SU-DHL-6 (cell line): Measurements from ENCODE around the gene TESPA1.

ENCODE experiments used
- H2AFZ ChIP-seq: fragments of 200-600 bp; sonication (generic); 2 replicates; pipeline ENCODE4 v1.6.1; 2014; ENCODE audit warnings: low read depth, mild to moderate bottlenecking, moderate library complexity, mixed read lengths, antibody characterized with exemption, low read length; ENCODE audit not compliant: severe bottlenecking
- H3F3A ChIP-seq: fragments of 200-600 bp; shearing (Covaris generic); 2 replicates; pipeline ENCODE4 v1.6.0; 2016; ENCODE audit warnings: antibody characterized with exemption, mild to moderate bottlenecking; ENCODE audit not compliant: insufficient read depth
- H3K27ac ChIP-seq: fragments of 200-600 bp; sonication (generic); 2 replicates; pipeline ENCODE4 v1.5.1; 2016; ENCODE audit warnings: low read depth, mild to moderate bottlenecking, low read length, moderate library complexity, mixed read lengths
- H3K27me3 ChIP-seq: fragments of 200-600 bp; sonication (generic), shearing (Covaris generic); 2 replicates; pipeline ENCODE4 v1.6.0; 2014; ENCODE audit warnings: mild to moderate bottlenecking, low read length
- H3K36me3 ChIP-seq: fragments of 200-600 bp; sonication (generic); 2 replicates; pipeline ENCODE4 v1.6.1; 2014; ENCODE audit warnings: mild to moderate bottlenecking, low read length, mixed read lengths
- H3K4me2 ChIP-seq: fragments of 300-600, 200-600 bp; shearing (Covaris generic), sonication (generic); 2 replicates; pipeline ENCODE4 v1.6.0; 2014; ENCODE audit warnings: low read length, low read depth, mild to moderate bottlenecking; ENCODE audit not compliant: poor library complexity, severe bottlenecking
- H3K4me3 ChIP-seq: fragments of 200-600 bp; sonication (generic); 2 replicates; pipeline ENCODE4 v1.5.1; 2014; ENCODE audit warnings: antibody characterized with exemption, low read length, mild to moderate bottlenecking, mixed read lengths; ENCODE audit not compliant: insufficient read depth, poor library complexity, severe bottlenecking
- H3K79me2 ChIP-seq: fragments of 200-600 bp; sonication (generic); 2 replicates; pipeline ENCODE4 v1.6.1; 2014; ENCODE audit warnings: mild to moderate bottlenecking, low read length, moderate library complexity; ENCODE audit not compliant: insufficient read depth
- H3K9ac ChIP-seq: fragments of 200-600 bp; sonication (generic); 2 replicates; pipeline ENCODE4 v1.7.0; 2014; ENCODE audit warnings: mild to moderate bottlenecking, low read length
- H3K9me2 ChIP-seq: fragments of 200-600 bp; sonication (generic); replicated peaks from 2 replicates; pipeline ENCODE4 v1.6.1; 2014; ENCODE audit warnings: low read length; ENCODE audit not compliant: insufficient read depth
- H3K9me3 ChIP-seq: fragments of 200-600 bp; sonication (generic); 2 replicates; pipeline ENCODE4 v1.6.1; 2014; ENCODE audit warnings: low read length, mixed read lengths; ENCODE audit not compliant: insufficient read depth
- H4K20me1 ChIP-seq: fragments of 200-600 bp; sonication (generic); 2 replicates; pipeline ENCODE4 v1.6.1; 2014; ENCODE audit warnings: low read depth, mild to moderate bottlenecking, antibody characterized with exemption, low read length, moderate library complexity, mixed read lengths
- EZH2phosphoT487 ChIP-seq: fragments of 200-600 bp; sonication (generic), shearing (Covaris generic); conservative IDR thresholded peaks from 2 replicates; pipeline ENCODE4 v1.6.1; 2018; ENCODE audit warnings: mild to moderate bottlenecking, antibody characterized with exemption, low read length, moderate library complexity, mixed read lengths
- TF ChIP-seq, protein P1 (sequence below): fragments of 200-600 bp; sonication (generic); IDR thresholded peaks from one replicate; pipeline ENCODE4 v1.5.1; 2017; ENCODE audit warnings: antibody characterized with exemption, mild to moderate bottlenecking, low read length, moderate library complexity; ENCODE audit not compliant: insufficient read depth, poor library complexity, severe bottlenecking

The TESPA1 gene

DNA sequence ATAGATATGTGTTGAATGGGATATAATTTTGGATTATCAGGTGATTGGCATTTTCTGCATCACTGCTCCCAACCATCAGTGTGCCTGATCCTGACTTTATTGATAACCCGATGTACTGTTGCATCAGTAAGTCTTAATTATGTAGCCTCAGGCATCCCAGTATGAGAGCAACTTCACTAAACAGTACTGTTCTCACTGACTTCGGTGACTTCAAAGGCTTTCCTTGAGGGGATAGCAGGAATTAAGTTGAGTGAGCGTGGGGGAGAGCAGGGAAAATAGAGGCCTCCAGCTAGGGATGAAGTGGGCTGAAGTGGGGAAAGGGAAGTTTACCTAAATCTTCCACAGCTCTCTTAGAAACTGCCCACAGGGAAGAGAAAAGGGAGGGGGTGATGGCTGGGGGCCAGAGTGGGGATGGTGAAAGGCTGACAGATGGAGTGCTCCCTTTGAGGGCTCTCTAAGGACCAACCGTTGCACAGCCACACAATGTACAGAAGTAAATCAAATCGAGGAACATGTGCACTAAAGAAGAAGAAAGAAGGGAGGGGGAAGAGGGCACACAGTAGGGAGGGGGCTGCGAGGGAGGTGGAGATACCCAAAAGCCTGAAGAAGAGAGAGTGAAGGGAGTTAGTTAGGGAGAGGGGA lies 24.5 kb upstream of the TESPA1 start:
- TF ChIP-seq EZH2phosphoT487: no peak
- TF ChIP-seq, protein P1, sequence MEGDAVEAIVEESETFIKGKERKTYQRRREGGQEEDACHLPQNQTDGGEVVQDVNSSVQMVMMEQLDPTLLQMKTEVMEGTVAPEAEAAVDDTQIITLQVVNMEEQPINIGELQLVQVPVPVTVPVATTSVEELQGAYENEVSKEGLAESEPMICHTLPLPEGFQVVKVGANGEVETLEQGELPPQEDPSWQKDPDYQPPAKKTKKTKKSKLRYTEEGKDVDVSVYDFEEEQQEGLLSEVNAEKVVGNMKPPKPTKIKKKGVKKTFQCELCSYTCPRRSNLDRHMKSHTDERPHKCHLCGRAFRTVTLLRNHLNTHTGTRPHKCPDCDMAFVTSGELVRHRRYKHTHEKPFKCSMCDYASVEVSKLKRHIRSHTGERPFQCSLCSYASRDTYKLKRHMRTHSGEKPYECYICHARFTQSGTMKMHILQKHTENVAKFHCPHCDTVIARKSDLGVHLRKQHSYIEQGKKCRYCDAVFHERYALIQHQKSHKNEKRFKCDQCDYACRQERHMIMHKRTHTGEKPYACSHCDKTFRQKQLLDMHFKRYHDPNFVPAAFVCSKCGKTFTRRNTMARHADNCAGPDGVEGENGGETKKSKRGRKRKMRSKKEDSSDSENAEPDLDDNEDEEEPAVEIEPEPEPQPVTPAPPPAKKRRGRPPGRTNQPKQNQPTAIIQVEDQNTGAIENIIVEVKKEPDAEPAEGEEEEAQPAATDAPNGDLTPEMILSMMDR: no peak
- no peaks in the 10 kb centered on the region for H3K79me2 ChIP-seq
- H3K4me3 ChIP-seq: no peak overlapping the region
- H3K27me3 ChIP-seq: no peaks in the 10 kb centered on the region
- no peaks in the 10 kb centered on the region for H3F3A ChIP-seq
- H4K20me1 ChIP-seq: no peaks in the 10 kb centered on the region
- H2AFZ ChIP-seq: no peak overlapping the region
- no peak overlapping the region for H3K4me2 ChIP-seq
- no peaks in the 10 kb centered on the region for H3K9me3 ChIP-seq
- H3K9me2 ChIP-seq: no peaks in the 10 kb centered on the region
- H3K27ac ChIP-seq: no peak overlapping the region
- H3K36me3 ChIP-seq: no peaks in the 10 kb centered on the region
- H3K9ac ChIP-seq: no peak overlapping the region

DNA sequence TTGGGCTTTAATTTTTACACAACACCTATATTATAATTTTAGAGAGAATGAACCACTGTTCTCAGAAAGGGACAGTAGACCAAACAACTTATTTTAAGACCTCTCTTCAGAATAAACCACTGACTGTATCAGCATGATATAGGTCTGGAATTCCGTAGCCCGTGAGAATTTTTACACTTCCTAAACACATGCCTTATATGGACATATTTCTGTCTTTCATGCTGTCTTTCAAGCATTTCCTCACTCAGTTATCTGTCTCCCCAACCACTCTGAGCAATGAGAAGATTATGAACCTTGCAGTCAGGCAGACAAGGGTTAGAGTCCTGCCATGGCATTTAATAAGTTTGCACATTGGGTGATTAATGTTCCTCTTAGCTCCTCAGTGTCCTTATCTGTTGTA lies 17.8 kb upstream of the TESPA1 start:
- H3K27me3 ChIP-seq: no peaks in the 10 kb centered on the region
- TF ChIP-seq, protein P1: no peak
- TF ChIP-seq EZH2phosphoT487: no peak
- no peak overlapping the region for H3K4me3 ChIP-seq
- H3K27ac ChIP-seq: no peak overlapping the region
- no peak overlapping the region for H3K4me2 ChIP-seq
- no peaks in the 10 kb centered on the region for H3F3A ChIP-seq
- no peak overlapping the region for H2AFZ ChIP-seq
- no peak overlapping the region for H3K9ac ChIP-seq
- H3K36me3 ChIP-seq: peaks cover 9% of the 10 kb centered on the region; the same call in 1 of the 2 replicates
- H3K9me2 ChIP-seq: no peaks in the 10 kb centered on the region
- no peaks in the 10 kb centered on the region for H3K79me2 ChIP-seq
- peaks cover 4% of the 10 kb centered on the region; the same call in 1 of the 2 replicates for H3K9me3 ChIP-seq
- no peaks in the 10 kb centered on the region for H4K20me1 ChIP-seq

- peak overlapping the region; percentile 5 for H3K4me2 ChIP-seq
Measured at GRCh38 chr12:55001198-55001868, 16.8 kb upstream of the TESPA1 start.

More at GRCh38 chr12:55001198-55001868, 16.8 kb upstream of the TESPA1 start:
- Histone ChIP-seq H3K79me2 (no peaks in the 10 kb centered on the region), H3K4me3 (no peak overlapping the region), H3F3A (no peaks in the 10 kb centered on the region), H3K9me2 (no peaks in the 10 kb centered on the region), H3K27me3 (no peaks in the 10 kb centered on the region), H3K36me3 (peaks cover 9% of the 10 kb centered on the region; the same call in 1 of the 2 replicates), H3K9ac (no peak overlapping the region), H3K27ac (no peak overlapping the region), H4K20me1 (no peaks in the 10 kb centered on the region), H3K9me3 (peaks cover 4% of the 10 kb centered on the region; the same call in 1 of the 2 replicates), H2AFZ (peak overlapping the region; percentile 52)
- TF ChIP-seq, protein P1: no peak
- TF ChIP-seq EZH2phosphoT487: no peak
